GM10266 (cell line): ENCODE data around the gene TMC4.

Experiments used
- DNase-seq: peaks from one replicate; pipeline ENCODE4 v3.0.0; 2012; ENCODE audit errors: extremely low spot score
- CTCF ChIP-seq: IDR thresholded peaks from 2 replicates; pipeline ENCODE4 v1.5.1; 2012; ENCODE audit warnings: mild to moderate bottlenecking, low read depth; ENCODE audit not compliant: control insufficient read depth, insufficient read depth; ENCODE audit errors: missing control alignments

Gene TMC4

GRCh38 chr19:54206831-54207177 is 33.8 kb upstream of the TMC4 start:
- DNase-seq, result no peak
- no peak for TF ChIP-seq CTCF

- no peak for TF ChIP-seq CTCF
- no peak for DNase-seq
Observed at GRCh38 chr19:54206030-54206830, 33.3 kb upstream of the TMC4 start.

DNA sequence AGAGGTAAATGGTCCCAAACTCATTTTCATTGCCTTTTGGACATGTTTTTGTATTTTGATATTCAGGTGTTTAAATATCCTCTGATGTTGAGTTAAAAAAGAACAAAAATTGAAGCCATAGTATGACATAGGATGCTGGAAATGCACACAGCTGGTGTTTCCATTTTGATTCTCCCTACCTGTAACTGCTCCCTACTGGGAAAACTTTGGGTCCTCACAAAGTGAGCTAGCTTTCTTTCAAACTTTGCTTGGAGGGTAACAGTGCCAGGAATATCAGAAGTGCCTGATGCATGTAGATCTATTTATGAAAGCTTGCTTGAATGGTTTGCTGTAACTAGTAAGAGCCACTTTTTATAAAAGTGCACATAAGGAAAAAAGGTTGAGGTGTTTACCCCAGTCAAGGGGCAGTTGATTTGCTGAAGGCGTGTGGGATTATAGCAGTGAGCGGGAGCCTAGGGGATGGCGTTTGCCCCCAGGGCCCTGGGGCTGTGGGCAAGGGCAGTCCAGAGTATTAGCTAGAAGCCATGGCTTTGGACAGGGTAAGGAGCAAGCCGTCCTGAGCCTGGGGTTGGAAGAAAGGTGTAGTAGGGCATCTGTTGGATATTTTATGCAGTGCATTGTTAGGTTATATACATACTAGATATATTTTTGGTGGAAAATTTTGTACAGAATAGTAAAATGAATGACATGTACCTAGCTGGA is 32.0 kb upstream of the TMC4 start:
- no peak for TF ChIP-seq CTCF

DNA sequence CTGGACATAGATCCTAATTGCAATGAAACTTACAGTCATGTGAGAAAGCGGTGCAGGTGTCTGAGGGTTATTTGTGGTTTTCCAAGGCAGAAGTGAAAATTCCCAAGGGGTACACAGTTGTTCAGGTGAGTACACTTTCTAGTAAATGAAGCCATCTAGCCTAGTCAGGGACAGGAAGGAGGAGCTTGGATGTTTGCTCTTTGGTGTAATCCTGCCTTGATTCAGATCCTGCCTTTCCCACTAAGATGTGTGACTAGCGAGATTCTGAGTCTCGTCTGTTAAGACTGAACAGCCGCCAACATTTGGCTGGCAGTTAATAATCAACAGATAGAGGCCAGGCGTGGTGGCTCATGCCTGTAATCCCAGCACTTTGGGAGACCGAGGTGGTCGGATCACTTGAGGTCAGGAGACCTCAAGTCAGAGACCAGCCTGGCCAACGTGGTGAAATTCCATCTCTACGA is 30.2 kb upstream of the TMC4 start:
- no peak for TF ChIP-seq CTCF
- DNase-seq, result no peak

More for the DNA sequence above, 32.0 kb upstream of the TMC4 start:
- no peak for DNase-seq

DNA sequence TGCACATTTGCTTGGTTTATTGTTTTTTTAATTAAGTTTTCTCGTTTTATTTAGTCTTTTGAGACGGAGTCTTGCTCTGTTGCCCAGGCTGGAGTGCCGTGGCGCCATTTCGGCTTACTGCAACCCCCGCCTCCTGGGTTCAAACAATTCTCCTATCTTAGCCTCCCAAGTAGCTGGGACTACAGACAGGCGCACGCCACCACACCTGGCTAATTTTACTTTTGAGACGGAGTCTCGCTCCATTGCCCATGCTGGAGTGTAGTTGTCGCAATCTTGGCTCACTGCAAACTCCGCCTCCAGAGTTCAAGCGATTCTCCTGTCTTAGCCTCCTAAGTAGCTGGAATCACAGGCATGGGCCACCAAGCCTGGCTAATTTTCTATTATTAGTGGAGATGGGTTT is 29.0 kb upstream of the TMC4 start:
- DNase-seq, result no peak
- no peak for TF ChIP-seq CTCF

DNA sequence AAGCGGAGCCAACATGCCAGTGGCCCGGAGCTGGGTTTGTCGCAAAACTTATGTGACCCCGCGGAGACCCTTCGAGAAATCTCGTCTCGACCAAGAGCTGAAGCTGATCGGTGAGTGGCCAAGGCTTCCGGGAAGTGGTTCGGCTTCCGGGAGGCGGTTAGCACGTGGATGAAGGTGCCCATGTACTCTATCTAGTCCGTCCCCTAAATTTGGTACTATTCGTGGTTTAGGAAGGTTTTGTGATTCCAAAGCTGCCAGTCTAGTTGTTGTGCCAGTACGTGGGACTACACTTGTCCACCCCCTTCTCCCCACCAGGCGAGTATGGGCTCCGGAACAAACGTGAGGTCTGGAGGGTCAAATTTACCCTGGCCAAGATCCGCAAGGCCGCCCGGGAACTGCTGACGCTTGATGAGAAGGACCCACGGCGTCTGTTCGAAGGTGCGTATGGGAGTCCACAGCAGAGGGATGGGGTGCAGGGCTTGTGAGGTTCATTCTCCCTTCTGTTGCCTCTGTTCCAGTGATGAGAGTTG is 28.3 kb upstream of the TMC4 start:
- no peak for TF ChIP-seq CTCF
- DNase-seq, result no peak

DNA sequence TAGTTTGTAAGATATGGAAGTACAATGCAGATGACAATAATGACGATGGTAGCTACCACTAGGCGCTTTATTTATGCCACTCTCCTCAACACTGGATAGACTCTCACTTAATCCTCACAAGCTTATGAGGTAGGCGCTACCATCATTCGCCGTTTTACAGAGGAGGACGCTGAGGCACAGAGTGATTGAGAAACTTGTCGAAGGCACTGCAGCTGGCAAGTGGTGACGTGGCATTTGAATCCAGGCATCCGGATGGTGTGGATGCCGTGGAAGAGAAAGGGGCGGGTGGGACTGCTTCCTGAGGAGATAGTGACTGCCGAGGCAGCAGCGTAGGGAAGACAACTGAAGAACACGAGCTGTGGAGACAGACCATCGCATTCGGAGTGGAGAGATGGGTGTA is 26.4 kb upstream of the TMC4 start:
- TF ChIP-seq CTCF, result no peak
- DNase-seq, result no peak
